WI38 (cell line): Measurements from ENCODE around the gene CD6.

Source experiments
- H3K4me3 ChIP-seq: 2 replicates; pipeline ENCODE4 v1.5.1; 2011; ENCODE audit warnings: low read depth, mild to moderate bottlenecking, control low read depth, low read length
- CTCF ChIP-seq: IDR thresholded peaks from 2 replicates; pipeline ENCODE4 v1.5.1; 2012; ENCODE audit warnings: low read depth, mild to moderate bottlenecking, control low read depth, low read length

Gene CD6

DNA sequence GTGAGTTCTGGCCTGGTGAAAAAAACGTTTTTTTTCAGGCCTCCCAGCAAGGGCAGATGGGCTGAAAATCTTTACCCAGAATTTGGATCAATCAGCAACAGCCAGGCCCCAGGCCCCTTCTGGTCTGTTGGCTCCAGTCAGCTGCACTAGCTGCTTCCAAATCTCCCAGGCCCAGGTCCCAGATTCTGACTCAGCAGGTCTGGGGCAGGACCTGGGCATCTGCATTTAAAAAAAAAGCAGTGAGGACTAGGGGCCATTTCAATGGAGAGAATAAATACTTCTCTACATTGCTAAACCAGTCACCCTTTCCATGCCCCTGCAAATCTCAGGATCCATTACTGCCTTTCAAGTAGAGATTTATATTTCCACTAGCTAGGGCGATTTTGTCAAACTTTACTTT lies 23.8 kb upstream of the CD6 start:
- H3K4me3 ChIP-seq: no peak overlapping the region
- TF ChIP-seq CTCF: no peak

DNA sequence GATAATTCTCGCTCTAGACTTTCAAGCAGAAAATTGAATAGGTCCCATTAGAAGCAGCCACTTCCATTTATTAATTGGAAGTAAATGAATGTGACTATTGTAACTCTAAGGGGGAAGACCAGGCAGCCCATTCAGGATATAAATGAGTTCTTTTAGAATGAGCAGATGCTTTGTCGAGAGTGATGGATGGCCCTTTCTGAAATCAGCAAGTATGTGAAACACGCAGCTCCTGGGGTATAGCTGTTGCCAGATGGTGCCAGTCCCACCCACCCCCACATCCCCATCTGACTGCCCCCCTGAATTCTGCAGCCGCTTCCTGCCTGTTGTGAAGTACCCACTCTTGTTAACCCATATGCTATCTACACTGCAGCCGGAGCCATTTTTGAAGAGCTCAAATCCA lies 23.2 kb upstream of the CD6 start:
- no peak overlapping the region for H3K4me3 ChIP-seq

GRCh38 chr11:60950024-60950423 lies 21.5 kb upstream of the CD6 start:
- peak overlapping the region; percentile 17; the same call in 1 of the 2 replicates for H3K4me3 ChIP-seq
- no peak for TF ChIP-seq CTCF

More for the DNA sequence above, 23.2 kb upstream of the CD6 start:
- TF ChIP-seq CTCF: no peak

DNA sequence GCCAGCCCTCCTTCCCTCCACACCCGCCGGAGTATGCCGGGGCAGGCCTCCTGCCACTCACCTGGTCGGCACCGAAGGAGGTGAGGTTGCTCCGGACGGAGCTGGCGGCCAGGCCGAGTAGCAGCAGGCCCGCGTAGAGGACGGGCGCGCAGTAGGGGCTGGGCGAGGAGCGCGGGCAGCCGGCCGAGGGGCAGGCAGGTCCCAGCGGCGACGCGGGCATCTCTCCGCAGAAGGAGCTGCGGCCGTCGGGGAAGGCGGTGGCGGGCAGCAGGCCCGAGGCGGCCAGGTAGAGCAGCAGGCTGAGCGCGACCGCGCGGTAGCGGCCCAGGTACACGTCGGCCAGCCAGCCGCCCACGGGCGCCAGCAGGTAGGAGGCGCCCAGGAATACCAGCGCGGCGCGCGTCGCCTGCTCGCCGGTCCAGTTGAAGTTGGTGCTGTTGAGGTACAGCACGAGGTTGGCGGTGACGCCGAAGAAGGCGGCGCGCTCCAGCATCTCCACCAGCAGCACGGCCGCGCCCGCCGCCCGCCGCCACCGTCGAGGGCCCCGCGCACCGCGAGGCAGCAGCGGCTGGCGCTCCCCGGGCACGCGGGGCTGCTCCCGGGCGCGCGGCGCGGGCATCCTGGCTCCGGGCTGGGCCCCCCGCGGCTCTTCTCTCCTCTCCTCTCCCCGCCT lies 20.4 kb upstream of the CD6 start:
- peak overlapping the region; percentile 58 for H3K4me3 ChIP-seq
- TF ChIP-seq CTCF: no peak

DNA sequence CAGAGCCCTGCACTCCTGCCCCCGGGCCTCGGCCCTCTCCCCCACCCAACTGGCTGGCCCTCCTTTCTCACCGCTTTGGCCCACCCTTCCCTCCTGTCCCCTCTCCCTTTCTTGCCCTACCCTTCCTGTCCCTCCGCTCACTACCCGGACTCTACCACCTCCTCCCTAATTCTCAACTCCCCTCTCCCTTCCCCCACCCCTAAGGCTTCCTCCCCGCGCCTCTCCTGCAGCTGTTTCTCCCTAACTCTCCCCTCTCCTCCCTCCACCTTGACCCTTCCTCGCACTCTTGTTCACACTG lies 19.9 kb upstream of the CD6 start:
- H3K4me3 ChIP-seq: peak overlapping the region; percentile 58
- TF ChIP-seq CTCF: no peak

GRCh38 chr11:60951904-60952741 lies 19.4 kb upstream of the CD6 start, which contains the start of gene SLC15A3:
Gene SLC15A3, minus strand, starts transcription at chr11:60952176. Its CDS starts 625 bp downstream, at chr11:60951551.
- H3K4me3 ChIP-seq: peak within 1 kb of the TSS; percentile 58
- TF ChIP-seq CTCF: no peak

DNA sequence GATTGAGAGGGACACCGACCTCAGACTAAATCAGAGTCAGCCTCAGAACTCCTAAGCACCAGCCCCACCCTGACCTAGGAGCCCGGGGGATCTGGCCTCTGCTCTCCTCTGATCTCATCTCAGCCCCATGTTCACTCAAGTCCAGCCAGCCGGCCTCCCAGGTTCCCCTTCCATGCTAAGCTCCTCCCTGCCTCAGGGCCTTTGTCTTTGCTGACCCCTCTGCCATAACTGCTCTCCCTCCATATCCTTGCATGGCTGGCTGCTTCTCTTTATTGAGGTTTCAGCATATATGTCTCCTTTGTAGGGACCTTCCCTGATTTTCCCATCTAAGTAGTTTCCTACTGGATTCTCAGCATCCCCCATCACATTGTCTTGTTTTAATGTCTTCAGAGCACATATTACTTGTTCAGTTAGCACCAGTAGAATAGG lies 18.7 kb upstream of the CD6 start:
- no peak for TF ChIP-seq CTCF
- H3K4me3 ChIP-seq: peak overlapping the region; percentile 58; the same call in 1 of the 2 replicates
